Activated T-cell treated with anti-CD3 and anti-CD28 coated beads, Interleukin-2, amount 50 U/mL, for 24 hours (primary cell): ENCODE results near the gene FOXG1.

Source experiments
- DNase-seq: peaks from one replicate; pipeline ENCODE4 v3.0.0-alpha.2; 2020
- H3K27ac Mint-ChIP-seq: 2 replicates; pipeline ENCODE4 v1.8.0; 2020; ENCODE audit warnings: mild to moderate bottlenecking, mixed read lengths
- H3K27me3 Mint-ChIP-seq: 2 replicates; pipeline ENCODE4 v1.8.0; 2020; ENCODE audit warnings: mixed read lengths
- H3K36me3 Mint-ChIP-seq: 2 replicates; pipeline ENCODE4 v1.8.0; 2020; ENCODE audit warnings: low read depth, mixed read lengths
- H3K4me1 Mint-ChIP-seq: 2 replicates; pipeline ENCODE4 v1.8.0; 2020; ENCODE audit warnings: low read depth, mixed read lengths
- H3K4me3 Mint-ChIP-seq: 2 replicates; pipeline ENCODE4 v1.8.0; 2020; ENCODE audit warnings: mild to moderate bottlenecking, moderate library complexity, mixed read lengths
- H3K9me3 Mint-ChIP-seq: 2 replicates; pipeline ENCODE4 v1.8.0; 2020; ENCODE audit warnings: mixed read lengths

FOXG1 gene

DNA sequence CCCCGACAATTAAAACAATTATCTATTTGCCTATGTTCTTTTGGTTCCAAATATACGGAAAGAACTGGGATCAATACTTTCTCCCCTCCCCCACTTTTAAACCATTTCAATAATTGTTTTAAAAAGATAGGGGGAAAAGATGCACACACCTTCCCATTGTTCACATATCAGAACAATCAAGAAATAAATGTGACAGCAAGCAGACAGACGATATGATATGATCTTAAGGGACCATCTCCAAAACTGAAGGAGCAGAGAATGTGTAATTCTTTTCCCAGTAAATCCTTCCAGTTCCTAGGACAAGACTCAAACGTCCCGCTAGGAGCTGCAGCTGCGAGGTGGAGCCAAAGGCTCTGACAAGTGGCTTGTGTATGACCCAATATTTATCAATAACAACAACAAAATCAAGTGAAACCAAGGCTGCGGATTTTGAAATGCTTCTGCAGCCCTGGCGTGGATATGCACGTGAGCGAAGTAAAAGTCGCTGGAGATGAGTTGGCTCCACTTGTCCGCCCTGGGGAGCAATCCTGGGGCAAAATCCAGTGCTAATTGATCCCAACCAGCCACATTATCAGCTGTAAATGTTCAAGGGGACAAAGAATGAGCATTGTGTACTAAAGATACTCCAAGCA lies 8.2 kb upstream of the FOXG1 start:
- H3K27ac Mint-ChIP-seq: no peak overlapping the region
- H3K4me1 Mint-ChIP-seq: no peaks in the 10 kb centered on the region
- H3K27me3 Mint-ChIP-seq: peaks cover 85% of the 10 kb centered on the region
- DNase-seq: no peak
- H3K9me3 Mint-ChIP-seq: peaks cover 33% of the 10 kb centered on the region
- H3K36me3 Mint-ChIP-seq: no peaks in the 10 kb centered on the region
- no peak overlapping the region for H3K4me3 Mint-ChIP-seq

DNA sequence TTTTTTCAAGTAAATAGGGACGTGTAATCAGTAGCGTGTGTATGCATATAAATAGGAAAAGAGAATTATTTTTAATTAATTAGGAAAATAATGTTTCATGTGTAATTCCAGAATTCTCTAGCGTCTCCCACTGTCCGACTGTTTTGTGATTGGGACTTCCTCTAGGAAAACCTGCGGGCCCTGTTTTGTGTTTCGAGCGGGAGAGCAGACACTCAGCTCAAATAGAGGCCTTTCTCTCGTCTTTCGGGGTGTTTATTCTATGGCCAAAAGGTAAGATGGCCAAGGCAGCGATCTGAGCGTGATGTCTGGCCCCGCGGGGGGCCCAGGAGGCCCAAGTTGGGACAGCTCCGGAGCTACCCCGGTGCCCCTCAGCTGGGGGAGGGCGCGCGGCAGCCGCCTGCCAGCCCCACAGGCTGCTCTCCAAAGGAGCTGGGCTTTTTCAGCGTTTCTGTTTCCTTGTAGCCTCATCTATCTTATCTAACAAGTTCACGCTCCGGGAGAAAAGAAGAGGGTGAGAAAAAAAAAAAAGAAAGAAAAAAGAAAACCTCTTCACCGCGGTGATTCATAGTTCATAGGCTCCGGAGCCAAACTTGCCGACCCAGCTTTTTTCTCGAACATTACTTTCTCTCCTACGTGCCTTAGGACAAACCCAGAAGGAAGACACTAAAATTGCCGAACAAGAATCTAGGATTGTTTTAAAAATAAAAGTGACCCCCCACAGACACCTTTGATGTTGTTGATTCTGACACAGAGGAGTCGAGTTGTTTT lies 7.5 kb upstream of the FOXG1 start:
- Mint-ChIP-seq H3K4me1 (no peaks in the 10 kb centered on the region), H3K9me3 (peaks cover 33% of the 10 kb centered on the region), H3K36me3 (no peaks in the 10 kb centered on the region), H3K27ac (no peak overlapping the region), H3K27me3 (peaks cover 89% of the 10 kb centered on the region), H3K4me3 (no peak overlapping the region)
- no peak for DNase-seq

DNA sequence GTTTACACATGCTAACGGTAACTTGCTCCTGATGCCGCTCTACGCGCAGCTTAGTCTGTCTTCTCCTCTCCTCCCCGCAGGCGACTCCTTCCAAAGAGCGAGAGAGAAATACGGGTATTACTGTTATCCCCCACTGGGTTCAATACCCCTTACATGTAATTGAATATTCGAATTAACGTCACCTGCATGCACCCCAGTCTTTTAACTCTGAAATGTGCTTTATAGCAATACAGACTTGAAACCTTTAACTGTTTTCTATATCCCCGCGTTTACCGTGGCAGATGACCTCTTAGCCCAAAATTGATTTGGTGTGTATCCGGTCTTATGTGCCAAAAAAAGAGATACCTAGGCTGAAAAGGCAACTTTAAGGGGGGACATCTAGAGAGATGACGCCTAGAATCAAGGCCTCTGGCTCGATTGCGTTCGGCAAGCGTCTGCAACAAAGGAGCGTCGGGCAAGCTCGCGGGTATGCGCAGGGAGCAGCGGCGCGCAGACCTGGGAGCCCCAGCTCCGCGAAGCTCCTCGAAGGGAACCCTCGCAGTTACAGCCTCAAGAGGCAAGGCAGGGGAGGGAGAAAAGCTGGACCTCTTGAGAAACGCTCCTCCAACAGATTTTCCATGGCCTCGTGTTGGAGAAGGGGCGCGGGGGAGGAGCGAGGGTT lies 6.8 kb upstream of the FOXG1 start:
- Mint-ChIP-seq H3K36me3 (no peaks in the 10 kb centered on the region), H3K27ac (no peak overlapping the region), H3K4me3 (no peak overlapping the region), H3K4me1 (no peaks in the 10 kb centered on the region), H3K27me3 (peaks cover 89% of the 10 kb centered on the region), H3K9me3 (peaks cover 29% of the 10 kb centered on the region)
- DNase-seq: no peak

DNA sequence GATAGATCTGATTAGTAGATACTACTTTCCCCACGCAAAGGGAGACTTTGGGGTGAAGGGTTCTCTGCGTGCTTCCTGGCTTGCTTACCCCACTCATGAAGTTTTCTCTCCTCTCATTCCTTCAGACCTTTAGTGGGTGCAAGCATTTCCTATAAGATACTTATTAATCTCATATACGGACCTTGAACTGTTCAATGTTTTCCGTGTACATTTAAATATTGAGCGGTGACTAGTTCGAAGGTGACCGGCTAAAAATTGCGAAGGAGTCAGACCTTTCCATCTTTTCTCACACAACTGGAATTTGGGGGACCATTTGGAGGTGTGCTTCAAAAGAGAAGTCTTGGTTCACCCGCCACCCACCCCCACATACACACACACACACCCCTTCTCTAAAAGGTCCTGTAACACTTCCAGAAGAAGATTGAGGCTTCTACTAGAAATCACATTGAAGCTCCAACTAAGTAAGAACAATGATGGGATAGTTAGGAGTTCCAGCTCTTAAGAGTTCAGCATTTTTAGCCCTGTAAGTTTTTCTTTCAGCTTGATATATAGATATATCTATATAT lies 6.1 kb upstream of the FOXG1 start:
- peaks cover 26% of the 10 kb centered on the region for H3K9me3 Mint-ChIP-seq
- DNase-seq: no peak
- no peak overlapping the region for H3K4me3 Mint-ChIP-seq
- H3K27me3 Mint-ChIP-seq: peaks cover 89% of the 10 kb centered on the region
- H3K36me3 Mint-ChIP-seq: no peaks in the 10 kb centered on the region
- no peak overlapping the region for H3K27ac Mint-ChIP-seq
- H3K4me1 Mint-ChIP-seq: peaks cover 3% of the 10 kb centered on the region

DNA sequence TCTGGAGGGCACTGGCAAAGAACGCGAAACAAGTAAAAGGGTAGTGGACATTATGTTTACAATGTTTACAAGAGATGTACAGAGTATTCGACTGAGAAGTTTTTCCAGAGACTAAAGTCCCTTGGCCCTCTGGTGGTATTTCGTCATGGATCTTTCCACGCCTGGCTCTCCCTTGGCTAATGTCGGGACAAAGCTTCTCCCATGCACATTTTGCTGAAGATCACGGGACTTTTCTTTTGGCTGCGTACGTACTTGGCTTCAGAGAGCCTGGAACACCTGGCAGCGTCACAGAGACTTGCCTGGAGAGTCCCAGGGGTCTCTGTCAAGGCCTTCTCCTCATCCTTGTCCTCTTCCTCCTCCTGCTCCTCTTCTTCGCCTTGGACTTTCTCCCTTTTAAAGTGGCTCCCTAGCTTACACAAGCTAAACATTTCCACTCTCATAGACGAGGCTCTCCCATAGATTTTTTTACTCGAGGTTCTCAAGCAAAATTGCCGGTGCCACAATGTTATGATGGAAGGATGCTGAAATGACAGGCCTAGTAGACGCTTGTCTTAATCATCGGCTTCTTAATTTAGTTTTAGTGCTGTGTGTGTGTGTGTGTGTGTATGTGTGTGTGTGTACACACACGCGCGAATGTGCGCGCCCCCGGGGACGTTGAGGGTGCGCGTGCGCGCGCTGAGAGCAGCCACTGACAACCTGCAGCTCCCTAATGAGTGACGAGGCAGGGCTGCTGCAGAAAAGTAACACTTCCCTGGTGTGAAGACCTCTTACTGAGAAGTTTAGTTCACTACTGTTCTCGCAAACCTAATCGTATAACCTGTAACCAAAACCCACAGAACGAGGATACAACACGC lies 4.9 kb upstream of the FOXG1 start:
- Mint-ChIP-seq H3K4me1 (peaks cover 9% of the 10 kb centered on the region), H3K27me3 (peaks cover 87% of the 10 kb centered on the region), H3K27ac (no peak overlapping the region), H3K4me3 (no peak overlapping the region), H3K36me3 (no peaks in the 10 kb centered on the region), H3K9me3 (peaks cover 26% of the 10 kb centered on the region)
- no peak for DNase-seq

DNA sequence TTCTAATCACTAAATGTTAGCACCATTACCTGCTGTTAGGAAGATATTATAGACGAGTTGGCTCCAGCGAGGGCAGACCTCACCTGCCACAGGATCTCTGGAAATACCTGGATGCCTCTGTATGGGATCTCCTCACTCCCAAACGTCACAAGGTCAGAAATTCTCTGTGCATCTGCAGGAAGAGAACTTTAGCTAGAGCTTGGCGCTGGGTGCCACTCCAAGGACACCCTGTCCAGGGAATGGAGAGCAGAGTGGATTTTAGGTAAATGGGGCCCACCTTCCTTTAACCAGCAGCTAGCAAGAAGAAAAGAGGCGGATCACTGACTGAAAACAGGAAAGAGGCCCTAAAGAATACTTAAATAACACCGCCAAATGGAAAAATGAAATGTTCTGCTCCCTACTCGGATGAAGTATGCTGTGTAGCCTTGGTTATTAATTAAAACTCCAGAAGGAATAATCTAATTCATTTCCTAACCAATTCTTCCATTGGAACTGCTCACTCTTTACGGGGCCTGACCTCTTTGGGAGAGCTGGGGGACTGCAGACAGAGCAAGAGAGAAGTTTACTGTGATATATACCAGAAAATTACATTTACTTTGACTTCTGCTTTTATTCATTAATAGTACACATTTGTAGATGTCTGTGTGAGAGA lies 4.2 kb upstream of the FOXG1 start:
- no peaks in the 10 kb centered on the region for H3K36me3 Mint-ChIP-seq
- H3K4me1 Mint-ChIP-seq: peaks cover 10% of the 10 kb centered on the region
- H3K4me3 Mint-ChIP-seq: no peak overlapping the region
- DNase-seq: no peak
- no peak overlapping the region for H3K27ac Mint-ChIP-seq
- peaks cover 80% of the 10 kb centered on the region for H3K27me3 Mint-ChIP-seq
- peaks cover 22% of the 10 kb centered on the region for H3K9me3 Mint-ChIP-seq

DNA sequence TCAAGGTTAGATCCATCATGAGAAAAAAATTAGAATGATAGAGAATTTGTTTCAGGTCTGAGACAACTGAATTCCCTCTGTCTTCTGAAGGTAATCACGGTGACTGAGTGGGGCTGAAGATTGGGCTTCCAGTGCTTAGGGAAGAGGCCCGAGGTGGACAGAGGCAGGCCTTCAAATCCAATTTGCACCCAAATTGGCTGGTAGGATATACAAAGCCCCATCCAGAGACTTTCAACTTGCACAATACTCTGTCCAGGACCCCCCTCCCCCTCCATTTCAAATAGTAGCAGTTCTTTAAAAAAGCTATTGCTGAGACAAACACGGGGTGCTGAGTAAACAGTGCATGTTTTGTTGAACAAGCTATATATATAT lies 3.6 kb upstream of the FOXG1 start:
- DNase-seq: no peak
- H3K36me3 Mint-ChIP-seq: peaks cover 1% of the 10 kb centered on the region
- H3K27me3 Mint-ChIP-seq: peaks cover 78% of the 10 kb centered on the region
- peaks cover 14% of the 10 kb centered on the region for H3K4me1 Mint-ChIP-seq
- H3K27ac Mint-ChIP-seq: no peak overlapping the region
- H3K9me3 Mint-ChIP-seq: peaks cover 20% of the 10 kb centered on the region
- H3K4me3 Mint-ChIP-seq: no peak overlapping the region

DNA sequence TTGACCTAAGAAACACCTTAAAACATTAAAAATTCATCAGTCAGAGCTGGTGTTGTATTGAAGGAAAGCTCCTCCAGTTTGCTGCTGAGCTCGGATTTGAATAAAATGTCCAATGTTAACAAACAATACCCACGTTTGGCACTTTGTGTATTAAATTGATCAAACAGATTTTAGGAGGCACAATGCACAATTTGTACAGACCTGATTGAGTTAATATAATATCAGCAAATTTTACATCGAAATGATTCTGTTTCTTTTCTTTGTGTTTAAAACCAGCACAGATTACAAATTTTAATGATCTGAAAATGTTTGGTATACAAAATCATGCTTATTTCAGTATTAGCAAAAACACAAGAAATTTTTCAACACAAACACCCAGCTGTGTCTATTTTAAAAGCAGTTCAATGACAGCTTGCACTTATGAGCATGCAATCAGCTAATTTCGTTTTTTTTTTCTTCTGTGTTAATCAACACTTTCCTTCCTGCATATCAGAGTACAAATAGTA lies 2.8 kb upstream of the FOXG1 start:
- DNase-seq: no peak
- Mint-ChIP-seq H3K9me3 (peaks cover 22% of the 10 kb centered on the region), H3K27ac (no peak overlapping the region), H3K4me3 (no peak overlapping the region), H3K4me1 (peaks cover 18% of the 10 kb centered on the region), H3K27me3 (peaks cover 78% of the 10 kb centered on the region), H3K36me3 (peaks cover 4% of the 10 kb centered on the region)

DNA sequence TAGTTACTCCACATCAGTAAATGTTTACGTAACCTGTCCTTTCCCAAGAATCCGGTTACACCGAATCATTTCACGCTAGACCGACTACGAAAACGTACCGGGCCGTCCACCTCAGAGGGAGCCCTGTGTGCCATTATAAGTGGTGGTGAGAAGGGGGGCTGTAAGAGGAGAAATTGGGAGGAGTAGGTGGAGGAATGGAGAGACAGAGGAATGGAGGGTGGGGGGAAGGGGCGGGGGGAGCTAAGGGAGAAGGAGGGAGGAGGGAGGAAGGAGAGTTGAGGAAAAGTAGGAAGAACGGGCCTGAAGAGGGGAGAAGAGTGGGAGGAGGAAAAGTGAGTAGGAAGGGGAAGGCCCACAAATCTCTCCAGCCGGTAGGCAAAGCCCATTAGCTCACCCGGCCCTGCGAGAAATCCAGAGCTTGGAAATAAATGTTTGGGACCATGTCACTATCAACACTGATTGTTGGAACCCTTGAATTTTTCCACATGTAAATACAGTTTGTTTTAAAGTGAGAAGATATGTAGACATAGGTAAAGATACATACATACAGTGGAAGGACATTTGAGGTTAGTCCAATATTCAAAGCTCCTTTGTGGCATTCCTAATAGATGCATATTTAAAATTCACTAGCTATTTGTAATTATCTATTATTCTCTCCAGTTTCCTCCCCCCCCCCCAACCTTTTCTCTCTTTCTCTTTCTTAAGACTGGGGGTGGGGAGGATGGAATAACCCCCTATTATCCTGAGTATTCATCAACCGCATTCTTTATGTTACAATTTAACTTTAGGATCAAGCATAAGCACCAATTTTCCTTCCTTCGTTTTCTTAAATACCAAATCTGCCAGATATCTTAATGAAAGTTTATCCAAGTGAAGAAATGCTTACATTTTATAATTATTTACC lies 2.1 kb upstream of the FOXG1 start:
- no peak overlapping the region for H3K27ac Mint-ChIP-seq
- H3K27me3 Mint-ChIP-seq: peaks cover 80% of the 10 kb centered on the region
- no peak for DNase-seq
- peaks cover 4% of the 10 kb centered on the region for H3K36me3 Mint-ChIP-seq
- peaks cover 20% of the 10 kb centered on the region for H3K9me3 Mint-ChIP-seq
- peaks cover 18% of the 10 kb centered on the region for H3K4me1 Mint-ChIP-seq
- H3K4me3 Mint-ChIP-seq: no peak overlapping the region

DNA sequence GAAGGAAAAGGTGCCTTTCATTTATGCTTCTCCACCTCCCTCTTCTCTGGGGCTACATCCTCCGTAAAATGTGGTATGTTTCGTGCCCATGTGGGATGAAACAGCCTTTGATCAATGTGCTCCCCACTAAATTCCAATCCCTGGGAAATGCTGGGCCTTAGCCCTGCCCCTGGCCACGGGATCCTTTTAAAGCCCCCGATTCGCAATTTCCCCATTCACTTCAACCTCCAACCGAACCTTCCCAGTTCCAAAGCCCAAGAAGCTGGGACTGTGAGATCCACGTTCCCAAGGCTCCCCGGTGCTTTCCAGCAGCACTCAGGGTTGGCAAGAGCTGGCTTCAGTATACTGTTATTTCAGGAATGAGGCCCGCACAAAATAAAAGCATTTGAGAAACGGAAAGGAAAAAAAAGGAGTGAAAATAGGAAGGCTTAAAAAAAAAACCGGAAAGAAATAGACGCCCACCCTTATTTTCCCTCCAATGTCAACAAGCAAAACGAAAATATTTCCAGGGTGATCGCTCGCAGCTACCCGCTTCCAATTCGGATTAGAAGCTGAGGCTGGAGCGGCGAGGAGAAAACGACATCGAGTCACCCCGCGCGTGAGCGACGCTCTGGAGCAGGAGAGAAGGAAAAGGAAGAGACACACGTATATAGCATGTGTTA lies 1.3 kb upstream of the FOXG1 start:
- H3K36me3 Mint-ChIP-seq: peaks cover 4% of the 10 kb centered on the region
- no peak overlapping the region for H3K27ac Mint-ChIP-seq
- H3K9me3 Mint-ChIP-seq: peaks cover 15% of the 10 kb centered on the region
- peak overlapping the region; percentile 32 for H3K4me3 Mint-ChIP-seq
- peaks cover 18% of the 10 kb centered on the region for H3K4me1 Mint-ChIP-seq
- peaks cover 73% of the 10 kb centered on the region for H3K27me3 Mint-ChIP-seq
- DNase-seq: no peak

DNA sequence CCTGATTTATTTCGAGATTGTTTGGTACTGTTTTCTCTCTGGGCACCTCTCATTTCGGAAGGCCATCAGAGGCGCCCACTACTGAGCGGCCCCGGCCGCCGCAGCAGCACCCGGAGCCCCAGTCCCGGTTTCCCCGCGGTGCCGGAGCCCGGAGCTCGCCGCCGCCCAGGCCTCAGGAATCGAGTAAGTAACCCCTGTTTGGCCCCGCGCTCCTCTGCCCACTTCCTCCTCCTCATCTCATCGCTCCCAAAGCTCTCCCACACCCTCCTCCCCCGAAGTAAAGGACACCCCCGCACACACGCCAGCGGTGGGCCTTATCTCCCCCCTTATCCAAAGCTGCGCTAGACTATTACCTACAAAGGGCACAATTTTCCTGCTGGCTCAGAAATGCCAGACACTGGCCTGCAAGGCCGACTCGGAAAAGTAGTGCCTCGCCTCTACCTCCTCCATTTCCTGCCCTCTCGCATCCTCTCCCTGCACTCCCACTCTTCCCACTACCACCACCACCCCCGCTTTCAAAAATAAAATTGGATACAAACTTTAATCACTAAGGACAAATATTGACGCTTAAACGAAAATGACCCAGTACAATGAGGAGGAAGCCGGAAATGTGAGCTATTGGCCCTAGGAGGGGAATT lies 637 bp upstream of the FOXG1 start:
- DNase-seq: no peak
- H3K4me3 Mint-ChIP-seq: peak overlapping the region; percentile 50
- no peak overlapping the region for H3K27ac Mint-ChIP-seq
- H3K36me3 Mint-ChIP-seq: peaks cover 4% of the 10 kb centered on the region
- H3K9me3 Mint-ChIP-seq: peaks cover 15% of the 10 kb centered on the region
- peaks cover 18% of the 10 kb centered on the region for H3K4me1 Mint-ChIP-seq
- H3K27me3 Mint-ChIP-seq: peaks cover 74% of the 10 kb centered on the region
